SH-SY5Y (cell line): ENCODE results near the gene RAP1GAP.

Experiments
- GATA2 ChIP-seq: IDR thresholded peaks from 2 replicates; pipeline ENCODE4 v1.6.1; 2011; ENCODE audit warnings: mild to moderate bottlenecking, low read depth, low read length
- GATA3 ChIP-seq: IDR thresholded peaks from 2 replicates; pipeline ENCODE4 v1.6.1; 2011; ENCODE audit warnings: low read depth, mild to moderate bottlenecking, low read length, moderate library complexity

DNA sequence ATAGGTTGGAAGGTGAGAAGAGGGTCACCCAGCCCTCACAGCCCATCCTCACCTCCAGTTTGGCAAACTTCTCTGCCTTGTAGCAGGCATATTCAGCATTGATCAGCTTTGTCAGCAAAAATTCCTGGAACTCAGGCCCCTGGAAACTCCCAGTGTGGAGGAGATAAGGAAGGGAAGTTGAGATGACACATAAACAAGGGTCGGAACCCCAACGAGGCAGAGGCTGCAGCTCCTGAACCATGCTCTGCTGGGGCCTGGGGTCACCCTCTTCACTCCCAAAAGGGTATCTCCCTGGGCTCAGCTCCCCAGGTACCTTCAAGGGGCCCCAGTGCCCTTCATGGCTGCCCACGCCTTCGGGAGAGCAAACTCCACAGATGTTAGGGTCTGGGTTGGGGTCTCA, 60.4 kb downstream of the RAP1GAP start:
- no peak for TF ChIP-seq GATA2
- no peak for TF ChIP-seq GATA3
